ENCODE measurements around the gene NRTN.

GRCh38 chr19:5864725-5865486 lies 60.0 kb downstream of the NRTN start:
- TF ChIP-seq, protein P1, sequence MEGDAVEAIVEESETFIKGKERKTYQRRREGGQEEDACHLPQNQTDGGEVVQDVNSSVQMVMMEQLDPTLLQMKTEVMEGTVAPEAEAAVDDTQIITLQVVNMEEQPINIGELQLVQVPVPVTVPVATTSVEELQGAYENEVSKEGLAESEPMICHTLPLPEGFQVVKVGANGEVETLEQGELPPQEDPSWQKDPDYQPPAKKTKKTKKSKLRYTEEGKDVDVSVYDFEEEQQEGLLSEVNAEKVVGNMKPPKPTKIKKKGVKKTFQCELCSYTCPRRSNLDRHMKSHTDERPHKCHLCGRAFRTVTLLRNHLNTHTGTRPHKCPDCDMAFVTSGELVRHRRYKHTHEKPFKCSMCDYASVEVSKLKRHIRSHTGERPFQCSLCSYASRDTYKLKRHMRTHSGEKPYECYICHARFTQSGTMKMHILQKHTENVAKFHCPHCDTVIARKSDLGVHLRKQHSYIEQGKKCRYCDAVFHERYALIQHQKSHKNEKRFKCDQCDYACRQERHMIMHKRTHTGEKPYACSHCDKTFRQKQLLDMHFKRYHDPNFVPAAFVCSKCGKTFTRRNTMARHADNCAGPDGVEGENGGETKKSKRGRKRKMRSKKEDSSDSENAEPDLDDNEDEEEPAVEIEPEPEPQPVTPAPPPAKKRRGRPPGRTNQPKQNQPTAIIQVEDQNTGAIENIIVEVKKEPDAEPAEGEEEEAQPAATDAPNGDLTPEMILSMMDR (conservative IDR thresholded peaks at IDR 0.05) = no peak; the same call in 1 of the 2 replicates
- TF ChIP-seq EZH2 (IDR thresholded peaks at IDR 0.05; ENCODE audit: low read depth) = no peak
